ENCODE data around the gene SCAF8. TPM values are rescaled to one million over a fixed set of nuclear protein-coding genes. Genes with fewer than 3 reads are reported as not detected.
A peak's percentile ranks its signal among the peaks of the same experiment; 100 is the strongest.

Gene SCAF8
- total RNA-seq (35.6 and 38.5 TPM in 2 replicates), polyA plus RNA-seq (12.0 and 13.7 TPM in 2 replicates)

GRCh38 chr6:154733183-154733625 lies at the start of gene SCAF8:
Gene SCAF8 (plus strand): TSS chr6:154733416. CDS start chr6:154733901, 485 bp downstream.
- Histone ChIP-seq H3K27me3 (no peaks in the 10 kb centered on the region), H3K36me3 (replicated peaks; ENCODE audit: insufficient read depth, low read depth) (no peaks in the 10 kb centered on the region), H3K4me1 (ENCODE audit: insufficient read depth) (peaks cover 20% of the 10 kb centered on the region), H3K9me3 (ENCODE audit: low read depth) (no peaks in the 10 kb centered on the region), H3K4me2 (peak within 1 kb of the TSS; percentile 84), H3K27ac (peak within 1 kb of the TSS; percentile 100), H3K9me2 (replicated peaks; ENCODE audit: insufficient read depth) (no peaks in the 10 kb centered on the region), H4K20me1 (ENCODE audit: insufficient read depth, poor library complexity, severe bottlenecking) (peaks cover 41% of the 10 kb centered on the region), H2AFZ (peak within 1 kb of the TSS; percentile 90), H3K4me3 (peak within 1 kb of the TSS; percentile 76), H3K79me2 (peaks cover 40% of the 10 kb centered on the region)
- peak; percentile 94 for DNase-seq (ENCODE audit: low spot score)
- TF ChIP-seq CTCF (IDR thresholded peaks at IDR 0.05; ENCODE audit: poor library complexity) (peak; percentile 68), EZH2 (IDR thresholded peaks at IDR 0.05; ENCODE audit: borderline replicate concordance) (no peak)
- WGBS (ENCODE audit: low lambda C conversion rate, missing lambda C conversion rate), result under 1% methylated on average over 31 of the region's 61 CpGs

- no peaks in the 10 kb centered on the region for H3K27me3 ChIP-seq
- no peaks in the 10 kb centered on the region for H3K36me3 ChIP-seq (replicated peaks; ENCODE audit: insufficient read depth, low read depth)
- no peak for TF ChIP-seq EZH2phosphoT487 (IDR thresholded peaks at IDR 0.05; ENCODE audit: low read depth, severe bottlenecking, unreplicated experiment)
- TF ChIP-seq CTCF (IDR thresholded peaks at IDR 0.05; ENCODE audit: poor library complexity), result no peak
- no peak for TF ChIP-seq EZH2 (IDR thresholded peaks at IDR 0.05; ENCODE audit: borderline replicate concordance)
- H3K9me2 ChIP-seq (replicated peaks; ENCODE audit: insufficient read depth), result no peaks in the 10 kb centered on the region
- no peak overlapping the region for H3K27ac ChIP-seq
- 76% methylated on average over 4 of the region's 4 CpGs for WGBS (ENCODE audit: low lambda C conversion rate, missing lambda C conversion rate)
- H2AFZ ChIP-seq, result no peak overlapping the region
- no peak for DNase-seq (ENCODE audit: low spot score)
- H3K4me3 ChIP-seq, result no peak overlapping the region
- no peaks in the 10 kb centered on the region for H4K20me1 ChIP-seq (ENCODE audit: insufficient read depth, poor library complexity, severe bottlenecking)
- no peaks in the 10 kb centered on the region for H3K4me1 ChIP-seq (ENCODE audit: insufficient read depth)
- H3K9me3 ChIP-seq (ENCODE audit: low read depth), result no peaks in the 10 kb centered on the region
- H3K79me2 ChIP-seq, result no peaks in the 10 kb centered on the region
- no peak overlapping the region for H3K4me2 ChIP-seq
Observed at GRCh38 chr6:154683756-154684523, 49.3 kb upstream of the SCAF8 start.

DNA sequence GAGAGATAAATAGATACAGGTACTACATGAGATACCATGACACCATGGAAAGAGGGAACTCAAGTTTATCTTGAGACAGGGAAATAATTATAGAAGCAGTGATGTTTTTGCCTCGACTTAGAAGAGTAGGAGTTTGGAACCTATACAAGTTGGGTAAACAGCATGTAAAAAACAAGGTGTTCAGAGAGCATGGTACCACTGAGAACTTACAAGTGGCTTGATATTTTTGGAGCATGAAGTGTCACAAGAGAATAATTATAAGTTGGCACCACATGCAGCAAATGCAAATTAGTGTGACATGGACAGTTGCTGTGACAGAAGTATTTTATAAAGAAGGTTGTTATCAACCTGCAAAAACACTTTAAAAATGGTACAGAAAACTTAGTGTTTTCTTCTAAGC lies 47.1 kb upstream of the SCAF8 start:
- Histone ChIP-seq H4K20me1 (ENCODE audit: insufficient read depth, poor library complexity, severe bottlenecking) (no peaks in the 10 kb centered on the region), H3K9me3 (ENCODE audit: low read depth) (no peaks in the 10 kb centered on the region), H3K36me3 (replicated peaks; ENCODE audit: insufficient read depth, low read depth) (no peaks in the 10 kb centered on the region), H3K4me1 (ENCODE audit: insufficient read depth) (no peaks in the 10 kb centered on the region), H3K4me3 (no peak overlapping the region), H2AFZ (no peak overlapping the region), H3K27ac (no peak overlapping the region), H3K9me2 (replicated peaks; ENCODE audit: insufficient read depth) (no peaks in the 10 kb centered on the region), H3K79me2 (no peaks in the 10 kb centered on the region), H3K27me3 (no peaks in the 10 kb centered on the region), H3K4me2 (no peak overlapping the region)
- no peak for TF ChIP-seq EZH2 (IDR thresholded peaks at IDR 0.05; ENCODE audit: borderline replicate concordance)
- no peak for TF ChIP-seq CTCF (IDR thresholded peaks at IDR 0.05; ENCODE audit: poor library complexity)
- no peak for TF ChIP-seq EZH2phosphoT487 (IDR thresholded peaks at IDR 0.05; ENCODE audit: low read depth, severe bottlenecking, unreplicated experiment)
- no peak for DNase-seq (ENCODE audit: low spot score)
- WGBS (ENCODE audit: low lambda C conversion rate, missing lambda C conversion rate), result 100% methylated on average over 1 of the region's 1 CpG

All from hepatocyte (in vitro differentiated cells).